Ureter (tissue), 1 donor: ENCODE data around the gene USP54. TPM values are rescaled to one million over a fixed set of nuclear protein-coding genes. Genes with fewer than 3 reads are reported as not detected.
"Not testable (repeated sequence)": the region's sequence is repeated elsewhere in the genome, so short reads cannot be mapped to it uniquely, and the experiment has no call there.

Experiments used
- DNase-seq: peaks from one replicate; pipeline ENCODE4 v3.0.0-alpha.2; 2020; ENCODE audit warnings: low spot score
- total RNA-seq: library from RNA; stranded (reverse); gene quantifications from one replicate; pipeline ENCODE4 v1.2.4, GENCODE V29; 2023
- donor health status: DM: yes; HTN: yes; CAD: no.

USP54 gene
- total RNA-seq, 1 donor from 2014 or later, result 124 TPM

- DNase-seq, result peak; percentile 77
Measured at GRCh38 chr10:73591935-73592699, 975 bp upstream of the USP54 start.

GRCh38 chr10:73589563-73590126 is 1.5 kb downstream of the USP54 start:
- no peak for DNase-seq

GRCh38 chr10:73588656-73589055 is 2.5 kb downstream of the USP54 start:
- DNase-seq, result no peak

- no peak for DNase-seq
Measured at GRCh38 chr10:73586583-73586984, 4.6 kb downstream of the USP54 start.

- DNase-seq, result no peak
Measured at GRCh38 chr10:73585327-73585726, 5.8 kb downstream of the USP54 start.

GRCh38 chr10:73584737-73585136 is 6.4 kb downstream of the USP54 start:
- DNase-seq, result no peak

- no peak for DNase-seq
Measured at GRCh38 chr10:73581918-73582317, 9.2 kb downstream of the USP54 start.

- DNase-seq, result not testable (repeated sequence)
Measured at GRCh38 chr10:73578927-73579326, 12.2 kb downstream of the USP54 start.

- peak; percentile 78 for DNase-seq
Measured at GRCh38 chr10:73577788-73578187, 13.4 kb downstream of the USP54 start.

- no peak for DNase-seq
Measured at GRCh38 chr10:73576890-73577591, 14.1 kb downstream of the USP54 start.

GRCh38 chr10:73576178-73576889 is 14.8 kb downstream of the USP54 start:
- DNase-seq, result no peak

- not testable (repeated sequence) for DNase-seq
Measured at GRCh38 chr10:73567025-73567424, 24.1 kb downstream of the USP54 start.

GRCh38 chr10:73561192-73561591 is 29.9 kb downstream of the USP54 start:
- no peak for DNase-seq

GRCh38 chr10:73559590-73559989 is 31.6 kb downstream of the USP54 start:
- DNase-seq, result no peak

- no peak for DNase-seq
Measured at GRCh38 chr10:73556855-73557254, 34.3 kb downstream of the USP54 start.

- no peak for DNase-seq
Measured at GRCh38 chr10:73554721-73555120, 36.4 kb downstream of the USP54 start.

- DNase-seq, result no peak
Measured at GRCh38 chr10:73553761-73554160, 37.4 kb downstream of the USP54 start.

GRCh38 chr10:73552819-73553715 is 38.1 kb downstream of the USP54 start:
- no peak for DNase-seq

- no peak for DNase-seq
Measured at GRCh38 chr10:73551515-73551914, 39.6 kb downstream of the USP54 start.

- no peak for DNase-seq
Measured at GRCh38 chr10:73545357-73545756, 45.8 kb downstream of the USP54 start.

- no peak for DNase-seq
Measured at GRCh38 chr10:73537709-73538108, 53.4 kb downstream of the USP54 start.
